HCT116 (cell line): Measurements from ENCODE around the gene COL23A1. TPM values are rescaled to one million over a fixed set of nuclear protein-coding genes. Genes with fewer than 3 reads are reported as not detected.

ENCODE experiments used
- ATAC-seq: fragments of 200-7000 bp; cut with Tn5 transposase; 2 replicates; pipeline ENCODE4 v1.9.1; 2020; ENCODE audit warnings: mild to moderate bottlenecking, moderate library complexity
- BruUV-seq: library from RNA; stranded (reverse); fragments of 400-500 nt; replicated peaks from 2 replicates; lab custom pipeline; 2021; lab: Mats Ljungman, UMichigan
- CTCF ChIA-PET: fragments of 300-600 bp; sonication (Branson Sonifier 250); formaldehyde crosslinking; loops from one replicate; lab custom pipeline; 2021; ENCODE audit warnings: antibody characterized with exemption; lab: Charles Lee
- POLR2A ChIA-PET: fragments of 300-600, 350-600 bp; sonication (Branson Sonifier 250); formaldehyde crosslinking; loops from one replicate; lab custom pipeline; 2021; ENCODE audit warnings: antibody characterized with exemption; lab: Charles Lee
- RAD21 ChIA-PET, 2 experiments: fragments of 300-600 bp; sonication (Branson Sonifier 250); formaldehyde crosslinking; loops; one replicate each; lab custom pipeline; 2023; ENCODE audit warnings: low total read pairs in 2 of 2; ENCODE audit not compliant: uncharacterized antibody in 2 of 2, unreplicated experiment in 2 of 2, low non-redundant PET in 1 of 2; lab: Charles Lee
- DNase-seq: peaks from one replicate; pipeline ENCODE4 v3.0.0-alpha.2; 2010; ENCODE audit warnings: low read depth, low spot score
- H2AFZ ChIP-seq: fragments of 200-600 bp; shearing (Covaris generic), sonication (generic); 2 replicates; pipeline ENCODE4 v1.6.1; 2017; ENCODE audit warnings: low read depth, mixed run types, mixed read lengths, antibody characterized with exemption, low read length; ENCODE audit not compliant: poor library complexity, severe bottlenecking
- H3K27ac ChIP-seq: 2 replicates; pipeline ENCODE4 v1.5.1; 2012; ENCODE audit warnings: low read depth, low read length
- H3K27me3 ChIP-seq: fragments of 200-600 bp; sonication (generic); 2 replicates; pipeline ENCODE4 v1.6.1; 2016; ENCODE audit warnings: mixed run types, low read length, mixed read lengths; ENCODE audit not compliant: insufficient read depth
- H3K36me3 ChIP-seq, 2 experiments: fragments of 200-500 bp in 1 of 2; fragments of 200-600 bp in 1 of 2; sonication (Bioruptor generic) in 1 of 2; sonication (generic) in 1 of 2; 2 replicates each; pipeline versions ENCODE4 v1.5.1 to v1.6.1; 2014 to 2016; ENCODE audit warnings: low read length in 2 of 2, inconsistent platforms in 1 of 2, mixed read lengths in 1 of 2, mixed run types in 1 of 2; ENCODE audit not compliant: insufficient read depth in 2 of 2, control insufficient read depth in 1 of 2
- H3K4me1 ChIP-seq, 2 experiments: fragments of 200-600 bp in 1 of 2; sonication (generic) in 1 of 2; 2 replicates each; pipeline versions ENCODE4 v1.5.1 to v1.6.1; 2012 to 2017; ENCODE audit warnings: low read length in 2 of 2, inconsistent platforms in 1 of 2, mild to moderate bottlenecking in 1 of 2, mixed read lengths in 1 of 2, mixed run types in 1 of 2, moderate library complexity in 1 of 2; ENCODE audit not compliant: insufficient read depth in 2 of 2, control insufficient read depth in 1 of 2
- H3K4me2 ChIP-seq: fragments of 200-600 bp; sonication (generic); 2 replicates; pipeline ENCODE4 v1.6.1; 2017; ENCODE audit warnings: mixed run types, low read length, mixed read lengths
- H3K4me3 ChIP-seq, 2 experiments: fragments of 200-600 bp in 1 of 2; sonication (generic) in 1 of 2; replicated peaks in 1 of 2; 2 replicates each; pipeline ENCODE4 v1.5.1; 2011 to 2016; ENCODE audit warnings: low read length in 2 of 2, control low read depth in 1 of 2, low read depth in 1 of 2, mild to moderate bottlenecking in 1 of 2, mixed read lengths in 1 of 2, mixed run types in 1 of 2
- H3K79me2 ChIP-seq: fragments of 200-600 bp; sonication (generic); 2 replicates; pipeline ENCODE4 v1.6.1; 2017; ENCODE audit warnings: mild to moderate bottlenecking, mixed run types, low read length, moderate library complexity, mixed read lengths; ENCODE audit not compliant: insufficient read depth
- H3K9ac ChIP-seq: fragments of 200-600 bp; sonication (generic); 2 replicates; pipeline ENCODE4 v1.6.1; 2016; ENCODE audit warnings: low read length, mixed read lengths
- H3K9me2 ChIP-seq: fragments of 200-600 bp; sonication (generic), shearing (Covaris generic); 2 replicates; pipeline ENCODE4 v1.6.1; 2017; ENCODE audit warnings: mixed run types, mild to moderate bottlenecking, moderate library complexity; ENCODE audit not compliant: insufficient read depth
- H3K9me3 ChIP-seq, 2 experiments: fragments of 200-500 bp in 1 of 2; fragments of 200-600 bp in 1 of 2; sonication (Bioruptor generic) in 1 of 2; sonication (generic) in 1 of 2; 2 replicates each; pipeline ENCODE4 v1.6.1; 2014 to 2017; ENCODE audit warnings: low read length in 2 of 2, mixed read lengths in 2 of 2, inconsistent platforms in 1 of 2, low read depth in 1 of 2, mild to moderate bottlenecking in 1 of 2, mixed run types in 1 of 2, moderate library complexity in 1 of 2; ENCODE audit not compliant: control insufficient read depth in 1 of 2, insufficient read depth in 1 of 2
- H4K20me1 ChIP-seq: fragments of 200-600 bp; sonication (generic), shearing (Covaris generic); 2 replicates; pipeline ENCODE4 v1.6.1; 2017; ENCODE audit warnings: mixed run types, mild to moderate bottlenecking, moderate library complexity; ENCODE audit not compliant: insufficient read depth
- ATF3 ChIP-seq: IDR thresholded peaks from 2 replicates; pipeline ENCODE4 v1.6.1; 2012
- CBX3 ChIP-seq: IDR thresholded peaks from 2 replicates; pipeline ENCODE4 v1.6.1; 2012; ENCODE audit warnings: low read depth
- CEBPB ChIP-seq: IDR thresholded peaks from 2 replicates; pipeline ENCODE4 v1.6.1; 2012; ENCODE audit warnings: low read depth
- CTCF ChIP-seq, 3 experiments: fragments of 200-600 bp in 1 of 3; sonication (generic) in 1 of 3; IDR thresholded peaks in 2 of 3; conservative IDR thresholded peaks in 1 of 3; 2 replicates each; pipeline ENCODE4 v1.5.1; 2012 to 2017; ENCODE audit warnings: low read depth in 2 of 3, low read length in 2 of 3, antibody characterized with exemption in 1 of 3, borderline replicate concordance in 1 of 3, control low read depth in 1 of 3, mild to moderate bottlenecking in 1 of 3, mixed read lengths in 1 of 3, mixed run types in 1 of 3, moderate library complexity in 1 of 3; ENCODE audit not compliant: insufficient read depth in 1 of 3
- EGR1 ChIP-seq: IDR thresholded peaks from 2 replicates; pipeline ENCODE4 v1.6.1; 2012; ENCODE audit warnings: low read depth
- ELF1 ChIP-seq: IDR thresholded peaks from 2 replicates; pipeline ENCODE4 v1.6.1; 2012; ENCODE audit warnings: low read depth, borderline replicate concordance
- EZH2phosphoT487 ChIP-seq: fragments of 200-600 bp; IDR thresholded peaks from 2 replicates; pipeline ENCODE4 v1.6.1; 2018; ENCODE audit warnings: antibody characterized with exemption, borderline replicate concordance
- POLR2A ChIP-seq: IDR thresholded peaks from 2 replicates; pipeline ENCODE4 v1.7.0; 2011; ENCODE audit warnings: borderline replicate concordance; ENCODE audit not compliant: insufficient read depth, insufficient read length; ENCODE audit errors: extremely low read depth
- POLR2AphosphoS5 ChIP-seq: IDR thresholded peaks from 2 replicates; pipeline ENCODE4 v1.6.1; 2011; ENCODE audit warnings: mild to moderate bottlenecking, low read depth, low read length, moderate library complexity
- RAD21 ChIP-seq: IDR thresholded peaks from 2 replicates; pipeline ENCODE4 v1.6.1; 2012; ENCODE audit warnings: low read depth, mild to moderate bottlenecking
- REST ChIP-seq: IDR thresholded peaks from 2 replicates; pipeline ENCODE4 v1.6.1; 2012; ENCODE audit warnings: low read depth
- SRF ChIP-seq: IDR thresholded peaks from 2 replicates; pipeline ENCODE4 v1.6.1; 2012; ENCODE audit warnings: low read depth
- TCF7L2 ChIP-seq: IDR thresholded peaks from 2 replicates; pipeline ENCODE4 v1.7.0; 2011; ENCODE audit warnings: borderline replicate concordance, inconsistent platforms; ENCODE audit not compliant: insufficient read depth, insufficient read length; ENCODE audit errors: extremely low read depth
- YY1 ChIP-seq: IDR thresholded peaks from 2 replicates; pipeline ENCODE4 v1.6.1; 2011; ENCODE audit warnings: low read length, low read depth, moderate library complexity, mild to moderate bottlenecking; ENCODE audit not compliant: insufficient replicate concordance; ENCODE audit errors: extremely low read depth
- ZBTB33 ChIP-seq: IDR thresholded peaks from 2 replicates; pipeline ENCODE4 v1.6.1; 2011; ENCODE audit warnings: mild to moderate bottlenecking, low read length, moderate library complexity; ENCODE audit not compliant: insufficient replicate concordance; ENCODE audit errors: extremely low read depth
- ZFX ChIP-seq: fragments of 450-650 bp; IDR thresholded peaks from 2 replicates; pipeline ENCODE4 v1.6.1; 2017
- ZNF274 ChIP-seq: fragments of 200-500 bp; sonication (Bioruptor generic); IDR thresholded peaks from 2 replicates; pipeline ENCODE4 v1.6.1; 2014; ENCODE audit warnings: mild to moderate bottlenecking, low read depth, low read length, inconsistent platforms
- intact Hi-C: fragments of 100-400 bp; cut with micrococcal nuclease; formaldehyde crosslinking; loops from 2 replicates; pipeline ENCODE4 v1.10.0; 2022
- total RNA-seq: library from RNA; stranded (reverse); gene quantifications from one replicate; pipeline ENCODE4 v1.2.1, GENCODE V29; 2021; ENCODE audit not compliant: unreplicated experiment

The COL23A1 gene
- total RNA-seq, 1 experiment from 2014 or later, result not detected

- CTCF ChIA-PET, result no interaction called here
- H3K27me3 ChIP-seq, result no peaks in the 10 kb centered on the region
- intact Hi-C loops, result no loop called here
Observed at GRCh38 chr5:178473854-178474253, 116.3 kb downstream of the COL23A1 start.

More at GRCh38 chr5:178473854-178474253, 116.3 kb downstream of the COL23A1 start:
- H2AFZ ChIP-seq, result no peak overlapping the region
- no peaks in the 10 kb centered on the region for H3K9me2 ChIP-seq
- no peaks in the 10 kb centered on the region for H4K20me1 ChIP-seq
- H3K9me3 ChIP-seq, result no peaks in the 10 kb centered on the region
- H3K4me3 ChIP-seq, result no peak overlapping the region
- no peak overlapping the region for H3K9ac ChIP-seq
- H3K27ac ChIP-seq, result no peak overlapping the region
- peaks cover 0 to 2% of the 10 kb centered on the region in 2 experiments; a peak in 1 of 4 replicates for H3K4me1 ChIP-seq
- no TSS peak for BruUV-seq
- ATAC-seq (no peak), DNase-seq (no peak)
- no peaks in the 10 kb centered on the region for H3K36me3 ChIP-seq
- RAD21 ChIA-PET, result no interaction called here
- no peak for TF ChIP-seq YY1
- no peak for TF ChIP-seq CTCF (IDR thresholded peaks at IDR 0.05 in 2 of 3, conservative IDR thresholded peaks at IDR 0.05 in 1 of 3; ENCODE audit: borderline replicate concordance in 1 of 3, insufficient read depth in 1 of 3, low read depth in 2 of 3, low read length in 2 of 3)
- no peak for TF ChIP-seq POLR2AphosphoS5
- TF ChIP-seq TCF7L2, result no peak
- TF ChIP-seq CBX3, result no peak
- TF ChIP-seq POLR2A, result no peak
- no peak for TF ChIP-seq CEBPB
- no peak for TF ChIP-seq RAD21
- no peak for TF ChIP-seq ELF1
- TF ChIP-seq EGR1, result no peak
- TF ChIP-seq EZH2phosphoT487, result no peak
- no peak for TF ChIP-seq REST
- no peak for TF ChIP-seq ATF3
- no peak for TF ChIP-seq ZFX
- TF ChIP-seq SRF, result no peak
- TF ChIP-seq ZBTB33, result no peak
- TF ChIP-seq ZNF274, result no peak
- TF ChIP-seq, all 23 proteins: peak for 0
- no peaks in the 10 kb centered on the region for H3K79me2 ChIP-seq
- POLR2A ChIA-PET, result interaction anchor here (1.0 kb wide), 1 partner anchor 12 kb away, joined by 3 read pairs; no protein-coding TSS in a partner anchor
- no peak overlapping the region for H3K4me2 ChIP-seq
